B cell (primary cell): Measurements from ENCODE around the gene CELF4.

Experiments used
- CTCF ChIP-seq: fragments of 200-600 bp; IDR thresholded peaks from one replicate; pipeline ENCODE4 v1.8.0; 2022; ENCODE audit warnings: antibody characterized with exemption, mild to moderate bottlenecking
- EZH2 ChIP-seq: IDR thresholded peaks from 2 replicates; pipeline ENCODE4 v1.6.1; 2012; ENCODE audit warnings: borderline replicate concordance, low read depth, mild to moderate bottlenecking, moderate library complexity, low read length; ENCODE audit not compliant: insufficient read depth, poor library complexity, severe bottlenecking

- no peak for TF ChIP-seq EZH2
- TF ChIP-seq CTCF, result no peak
These were observed 156.8 kb downstream of the CELF4 start for GRCh38 chr18:37408676-37409265.
